GM21381 (cell line): ENCODE data around the gene SCN4A.
"Not testable (repeated sequence)": the region's sequence is repeated elsewhere in the genome, so short reads cannot be mapped to it uniquely, and the experiment has no call there.

ENCODE experiments used
- ATAC-seq: cut with Tn5 transposase; IDR thresholded peaks from one replicate; pipeline ENCODE4 v1.9.1; 2021; ENCODE audit warnings: mild to moderate bottlenecking, moderate library complexity; ENCODE audit not compliant: unreplicated experiment

SCN4A gene

DNA sequence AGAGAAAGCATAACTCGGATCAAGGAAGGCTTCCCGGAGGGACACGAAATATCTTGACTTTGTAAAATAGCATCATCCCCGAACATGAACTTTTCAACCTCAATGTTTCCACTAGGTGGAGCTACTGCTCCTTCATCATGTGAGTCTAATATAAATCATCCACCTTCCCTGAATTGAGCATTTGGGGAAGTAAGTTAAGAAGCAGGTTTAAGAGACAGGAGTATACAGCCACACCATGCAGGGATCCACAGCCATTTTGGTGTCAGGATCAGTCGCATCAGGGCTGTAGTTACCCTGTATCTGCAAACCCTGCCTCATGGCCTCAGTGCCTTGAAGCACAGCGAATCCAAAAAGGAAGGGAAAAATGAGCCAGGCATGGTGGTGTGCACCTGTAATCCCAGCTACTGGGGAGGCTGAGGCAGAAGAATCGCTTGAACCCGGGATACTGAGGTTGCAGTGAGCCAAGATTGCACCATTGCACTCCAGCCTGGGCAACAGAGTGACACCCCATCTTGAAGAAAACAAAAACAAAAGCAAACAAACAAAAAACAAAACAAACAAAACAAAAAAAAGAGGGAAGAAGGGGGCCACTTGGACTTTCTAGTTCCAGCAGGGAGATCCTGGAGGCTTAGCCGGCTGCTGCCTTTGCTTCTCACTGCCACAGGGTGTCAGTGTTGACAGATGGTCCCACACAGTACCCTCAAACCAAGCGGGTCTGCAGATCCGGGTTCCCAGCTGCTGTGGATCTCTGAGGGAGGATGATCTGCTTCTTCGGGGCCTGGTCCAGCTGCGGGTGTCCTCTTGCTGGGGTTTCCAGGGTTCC lies 83.5 kb downstream of the SCN4A start:
- not testable (repeated sequence) for ATAC-seq
